ENCODE results near the gene ALPI.

GRCh38 chr2:232492236-232492848, 36.4 kb downstream of the ALPI start:
- TF ChIP-seq CTCF (IDR thresholded peaks at IDR 0.05) (no peak), POLR2AphosphoS5 (IDR thresholded peaks at IDR 0.05) (no peak), POLR2A (IDR thresholded peaks at IDR 0.05) (no peak)

All from prostate gland (tissue), 2 donors.